Measurements from ENCODE around the gene MYO3B. TPM values are rescaled to one million over a fixed set of nuclear protein-coding genes. Genes with fewer than 3 reads are reported as not detected.

MYO3B gene
- total RNA-seq, 2 donors from 2014 or later: 5.2 to 10.9 TPM

GRCh38 chr2:170144761-170145160, 33.2 kb upstream of the MYO3B start:
- Mint-ChIP-seq H3K4me1 (peaks cover 27% of the 10 kb centered on the region), H3K27ac (no peak overlapping the region), H3K27me3 (ENCODE audit: insufficient read depth) (peaks cover 8% of the 10 kb centered on the region), H3K36me3 (ENCODE audit: low read depth) (no peaks in the 10 kb centered on the region), H3K9me3 (peaks cover 15% of the 10 kb centered on the region), H3K4me3 (no peak overlapping the region)
- Histone ChIP-seq H3K36me3 (ENCODE audit: control insufficient read depth, insufficient read depth, low read length) (no peaks in the 10 kb centered on the region), H3K4me1 (ENCODE audit: control insufficient read depth, insufficient read depth, low read length) (peaks cover 12% of the 10 kb centered on the region), H3K27me3 (ENCODE audit: control insufficient read depth, insufficient read depth, low read length, poor library complexity, severe bottlenecking) (no peaks in the 10 kb centered on the region), H3K9me3 (ENCODE audit: control insufficient read depth, low read length) (no peaks in the 10 kb centered on the region), H3K27ac (ENCODE audit: low read depth, low read length) (no peak overlapping the region), H3K4me3 (ENCODE audit: low read length) (no peak overlapping the region), H3K9ac (ENCODE audit: extremely low read depth, low read length, poor library complexity, severe bottlenecking) (no peak overlapping the region)
- DNase-seq: no peak
- WGBS, 2 experiments (ENCODE audit: insufficient coverage in 1 of 2, insufficient read length in 1 of 2): 96 to 99% methylated on average over 4 of the region's 4 CpGs
- no peak for TF ChIP-seq CTCF (conservative IDR thresholded peaks at IDR 0.05)

- Histone ChIP-seq H3K4me3 (ENCODE audit: low read length) (no peak overlapping the region), H3K9me3 (ENCODE audit: control insufficient read depth, low read length) (no peaks in the 10 kb centered on the region), H3K27me3 (ENCODE audit: control insufficient read depth, insufficient read depth, low read length, poor library complexity, severe bottlenecking) (no peaks in the 10 kb centered on the region), H3K36me3 (ENCODE audit: control insufficient read depth, insufficient read depth, low read length) (no peaks in the 10 kb centered on the region), H3K4me1 (ENCODE audit: control insufficient read depth, insufficient read depth, low read length) (peaks cover 12% of the 10 kb centered on the region), H3K9ac (ENCODE audit: extremely low read depth, low read length, poor library complexity, severe bottlenecking) (no peak overlapping the region), H3K27ac (ENCODE audit: low read depth, low read length) (no peak overlapping the region)
- H3K27me3 Mint-ChIP-seq (ENCODE audit: insufficient read depth): peaks cover 4% of the 10 kb centered on the region
- DNase-seq: no peak
- 93% methylated on average over 1 of the region's 1 CpG; no CpG with 5 or more reads in 1 of the 2 experiments for WGBS, 2 experiments (ENCODE audit: insufficient coverage in 1 of 2, insufficient read length in 1 of 2)
- H3K4me3 Mint-ChIP-seq: no peak overlapping the region
- H3K4me1 Mint-ChIP-seq: peaks cover 23% of the 10 kb centered on the region
- H3K27ac Mint-ChIP-seq: no peak overlapping the region
- no peak for TF ChIP-seq CTCF (conservative IDR thresholded peaks at IDR 0.05)
- peaks cover 15% of the 10 kb centered on the region for H3K9me3 Mint-ChIP-seq
- H3K36me3 Mint-ChIP-seq (ENCODE audit: low read depth): no peaks in the 10 kb centered on the region
Observed at GRCh38 chr2:170145191-170145590, 32.8 kb upstream of the MYO3B start.

GRCh38 chr2:170145675-170146432, 32.1 kb upstream of the MYO3B start:
- no peak overlapping the region for H3K27ac Mint-ChIP-seq
- H3K36me3 Mint-ChIP-seq (ENCODE audit: low read depth): no peaks in the 10 kb centered on the region
- H3K9me3 ChIP-seq (ENCODE audit: control insufficient read depth, low read length): no peaks in the 10 kb centered on the region
- peaks cover 2% of the 10 kb centered on the region for H3K27me3 Mint-ChIP-seq (ENCODE audit: insufficient read depth)
- no peak overlapping the region for H3K27ac ChIP-seq (ENCODE audit: low read depth, low read length)
- H3K4me3 ChIP-seq (ENCODE audit: low read length): no peak overlapping the region
- peaks cover 15% of the 10 kb centered on the region for H3K9me3 Mint-ChIP-seq
- no peak for TF ChIP-seq CTCF (conservative IDR thresholded peaks at IDR 0.05)
- H3K27me3 ChIP-seq (ENCODE audit: control insufficient read depth, insufficient read depth, low read length, poor library complexity, severe bottlenecking): no peaks in the 10 kb centered on the region
- H3K4me1 Mint-ChIP-seq: peaks cover 23% of the 10 kb centered on the region
- WGBS, 2 experiments (ENCODE audit: insufficient coverage in 1 of 2, insufficient read length in 1 of 2): 85 to 86% methylated on average over 3 to 7 of the region's 7 CpGs
- no peaks in the 10 kb centered on the region for H3K36me3 ChIP-seq (ENCODE audit: control insufficient read depth, insufficient read depth, low read length)
- no peak overlapping the region for H3K9ac ChIP-seq (ENCODE audit: extremely low read depth, low read length, poor library complexity, severe bottlenecking)
- H3K4me1 ChIP-seq (ENCODE audit: control insufficient read depth, insufficient read depth, low read length): peaks cover 12% of the 10 kb centered on the region
- no peak for DNase-seq
- H3K4me3 Mint-ChIP-seq: no peak overlapping the region
